NOMO-1 treated with dmso at 0.1 percent for 144 hours (cell line): Measurements from ENCODE around the gene B4GALT6.

Source experiments
- DNase-seq: peaks from one replicate; lab custom pipeline; 2025; ENCODE audit not compliant: unreplicated experiment; lab: John Stamatoyannopoulos, UW

B4GALT6 gene

GRCh38 chr18:31694297-31694696, 9.9 kb upstream of the B4GALT6 start:
- DNase-seq: no peak

- DNase-seq: no peak
These were observed 4.2 kb upstream of the B4GALT6 start for GRCh38 chr18:31688606-31689005.

GRCh38 chr18:31686986-31687928, 2.9 kb upstream of the B4GALT6 start:
- no peak for DNase-seq

GRCh38 chr18:31686572-31686971, 2.2 kb upstream of the B4GALT6 start:
- DNase-seq: no peak

- peak; percentile 84 for DNase-seq
These were observed 1.0 kb upstream of the B4GALT6 start for GRCh38 chr18:31685097-31686082.

GRCh38 chr18:31683968-31684278, 458 bp downstream of the B4GALT6 start:
- no peak for DNase-seq

- no peak for DNase-seq
These were observed 1.3 kb downstream of the B4GALT6 start for GRCh38 chr18:31683106-31683505.

- no peak for DNase-seq
These were observed 3.4 kb downstream of the B4GALT6 start for GRCh38 chr18:31680831-31681568.

- no peak for DNase-seq
These were observed 4.0 kb downstream of the B4GALT6 start for GRCh38 chr18:31680433-31680811.

- DNase-seq: no peak
These were observed 4.5 kb downstream of the B4GALT6 start for GRCh38 chr18:31679791-31680432.

GRCh38 chr18:31679133-31679742, 5.1 kb downstream of the B4GALT6 start:
- no peak for DNase-seq

- DNase-seq: no peak
These were observed 6.0 kb downstream of the B4GALT6 start for GRCh38 chr18:31678425-31678824.

- DNase-seq: peak; percentile 12
These were observed 6.8 kb downstream of the B4GALT6 start for GRCh38 chr18:31677592-31677991.

GRCh38 chr18:31675404-31675803, 9.0 kb downstream of the B4GALT6 start:
- no peak for DNase-seq

GRCh38 chr18:31672628-31673135, 11.7 kb downstream of the B4GALT6 start:
- DNase-seq: no peak

- no peak for DNase-seq
These were observed 12.4 kb downstream of the B4GALT6 start for GRCh38 chr18:31671951-31672350.

- no peak for DNase-seq
These were observed 14.8 kb downstream of the B4GALT6 start for GRCh38 chr18:31669541-31669940.

- no peak for DNase-seq
These were observed 17.2 kb downstream of the B4GALT6 start for GRCh38 chr18:31667185-31667584.

GRCh38 chr18:31666055-31666454, 18.3 kb downstream of the B4GALT6 start:
- DNase-seq: no peak

GRCh38 chr18:31664101-31664500, 20.3 kb downstream of the B4GALT6 start:
- DNase-seq: no peak
